Kidney (tissue), 14 donors: ENCODE measurements around the gene L3MBTL4. TPM values are rescaled to one million over a fixed set of nuclear protein-coding genes. Genes with fewer than 3 reads are reported as not detected.
A peak's percentile ranks its signal among the peaks of the same experiment; 100 is the strongest.

ENCODE experiments used
- DNase-seq, 5 donors: peaks; one replicate each; pipeline ENCODE4 v3.0.0-alpha.2; 2013 to 2020
- FAIRE-seq: peaks from 2 replicates; lab custom pipeline; 2012; peaks lifted over from hg19 to GRCh38; lab: Jason Lieb, UNC
- H3K27ac ChIP-seq, 2 donors: one replicate each; pipeline ENCODE4 v1.7.0; 2013; ENCODE audit warnings: low read depth in 2 of 2, low read length in 2 of 2, inconsistent platforms in 1 of 2
- H3K27me3 ChIP-seq: one replicate; pipeline ENCODE4 v1.7.1; 2013; ENCODE audit warnings: low read length, inconsistent platforms; ENCODE audit not compliant: control insufficient read depth, insufficient read depth
- H3K36me3 ChIP-seq, 3 donors: one replicate each; pipeline versions ENCODE4 v1.7.0 to v1.7.1; 2013; ENCODE audit warnings: low read length in 3 of 3, control low read depth in 1 of 3, inconsistent platforms in 1 of 3; ENCODE audit not compliant: insufficient read depth in 3 of 3, control insufficient read depth in 2 of 3
- H3K4me1 ChIP-seq, 3 donors: one replicate each; pipeline versions ENCODE4 v1.7.0 to v1.7.1; 2013; ENCODE audit warnings: low read length in 3 of 3, inconsistent platforms in 1 of 3, low read depth in 1 of 3; ENCODE audit not compliant: control insufficient read depth in 2 of 3, insufficient read depth in 2 of 3
- H3K4me3 ChIP-seq, 3 donors: one replicate each; pipeline versions ENCODE4 v1.7.0 to v1.8.1; 2013; ENCODE audit warnings: low read length in 3 of 3, control low read depth in 1 of 3, inconsistent platforms in 1 of 3
- H3K9ac ChIP-seq, 3 donors: one replicate each; pipeline versions ENCODE4 v1.7.0 to v1.7.1; 2013; ENCODE audit warnings: low read length in 3 of 3, control low read depth in 1 of 3, inconsistent platforms in 1 of 3
- H3K9me3 ChIP-seq, 3 donors: one replicate each; pipeline versions ENCODE4 v1.7.0 to v1.7.1; 2013; ENCODE audit warnings: low read length in 3 of 3, control low read depth in 1 of 3, inconsistent platforms in 1 of 3; ENCODE audit not compliant: control insufficient read depth in 2 of 3, insufficient read depth in 1 of 3
- intact Hi-C: fragments of 100-400 bp; cut with DNase I; formaldehyde crosslinking; loops from one replicate; pipeline ENCODE4 v1.11.1; 2022
- polyA plus RNA-seq: library from polyadenylated mRNA; stranded (reverse); fragments of 350-450 nt; fragmentation: Illumina TruSeq; extraction: RNeasy Lipid Tissue Mini Kit (QIAGEN cat#74804); gene quantifications from one replicate; pipeline ENCODE4 v1.2.3, GENCODE V29; 2014; ENCODE audit warnings: low read depth, low replicate concordance; ENCODE audit not compliant: insufficient read depth
- total RNA-seq: library from RNA; stranded (reverse); fragmentation: NEBNext Ultra II Directional; extraction: Animal tissue kit (Norgen Biotek cat#: 25700); gene quantifications from one replicate; pipeline ENCODE4 v1.2.1, GENCODE V29; 2021
- TF ChIP-seq, protein P1 (sequence below): IDR thresholded peaks from 3 replicates; pipeline ENCODE4 v1.5.1; 2012; ENCODE audit warnings: mild to moderate bottlenecking, moderate library complexity, borderline replicate concordance; ENCODE audit not compliant: insufficient read depth; ENCODE audit errors: extremely low read depth
- donor health status: control.
- donor health status: control.
- donor health status: control.
- donor health status: control.
- donor health status: control.
- donor health status: DM: yes; HTN: yes; CAD: no.
- donor health status: Normal renal cell carcinoma (clear cell type).

L3MBTL4 gene
- total and polyA plus RNA-seq, 2 donors from 2014 or later: 3.9 to 15.2 TPM

DNA sequence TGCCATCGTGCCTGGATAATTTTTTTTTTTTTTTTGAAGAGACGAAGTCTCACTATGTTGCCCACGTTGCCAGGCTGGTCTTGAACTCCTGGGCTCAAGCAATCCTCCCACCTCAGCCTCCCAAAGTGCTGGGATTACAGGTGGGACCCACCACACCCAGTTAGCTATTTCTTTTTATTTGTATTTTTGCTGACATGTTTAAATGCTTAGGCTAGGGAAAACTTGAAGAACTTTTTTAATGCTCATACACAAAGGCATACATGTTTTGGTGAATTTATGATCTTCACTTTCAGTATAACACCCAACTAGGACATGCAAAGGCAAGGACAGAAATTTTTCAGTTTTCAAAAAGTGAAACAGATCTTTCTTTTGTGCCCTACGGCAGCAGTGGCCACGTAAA is 9.9 kb downstream of the L3MBTL4 start:
- Histone ChIP-seq H3K27ac (no peak overlapping the region), H3K4me3 (no peak overlapping the region)

DNA sequence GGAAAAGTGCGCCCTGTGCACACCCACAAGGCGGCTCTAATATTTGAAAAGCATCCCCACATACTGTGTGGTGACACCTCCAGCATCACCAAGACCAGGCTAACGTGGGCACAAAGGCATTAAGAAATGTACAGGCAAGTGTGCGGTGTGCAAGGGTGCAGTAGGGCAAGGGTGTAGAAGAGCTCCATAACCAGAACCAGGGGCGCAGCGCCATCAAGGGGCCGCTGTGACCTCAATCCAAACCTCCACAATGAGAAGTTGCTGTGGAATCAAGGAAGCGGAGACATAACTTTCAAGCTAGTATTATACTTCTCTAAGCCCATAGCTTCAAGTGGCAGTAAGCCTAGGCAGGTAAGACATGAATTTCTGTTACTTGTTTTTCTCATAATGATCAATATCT is 13.0 kb downstream of the L3MBTL4 start:
- Histone ChIP-seq H3K9ac (no peak overlapping the region), H3K4me3 (no peak overlapping the region), H3K27ac (no peak overlapping the region), H3K4me1 (peaks cover 0 to 24% (median 7%) of the 10 kb centered on the region in 3 donors), H3K9me3 (no peaks in the 10 kb centered on the region), H3K27me3 (no peaks in the 10 kb centered on the region), H3K36me3 (no peaks in the 10 kb centered on the region)
- DNase-seq: peak in 3 of 5 donors; percentile 28 to 39 (median 39)
- no peak for FAIRE-seq
- intact Hi-C loops: no loop called here
- TF ChIP-seq, protein P1, sequence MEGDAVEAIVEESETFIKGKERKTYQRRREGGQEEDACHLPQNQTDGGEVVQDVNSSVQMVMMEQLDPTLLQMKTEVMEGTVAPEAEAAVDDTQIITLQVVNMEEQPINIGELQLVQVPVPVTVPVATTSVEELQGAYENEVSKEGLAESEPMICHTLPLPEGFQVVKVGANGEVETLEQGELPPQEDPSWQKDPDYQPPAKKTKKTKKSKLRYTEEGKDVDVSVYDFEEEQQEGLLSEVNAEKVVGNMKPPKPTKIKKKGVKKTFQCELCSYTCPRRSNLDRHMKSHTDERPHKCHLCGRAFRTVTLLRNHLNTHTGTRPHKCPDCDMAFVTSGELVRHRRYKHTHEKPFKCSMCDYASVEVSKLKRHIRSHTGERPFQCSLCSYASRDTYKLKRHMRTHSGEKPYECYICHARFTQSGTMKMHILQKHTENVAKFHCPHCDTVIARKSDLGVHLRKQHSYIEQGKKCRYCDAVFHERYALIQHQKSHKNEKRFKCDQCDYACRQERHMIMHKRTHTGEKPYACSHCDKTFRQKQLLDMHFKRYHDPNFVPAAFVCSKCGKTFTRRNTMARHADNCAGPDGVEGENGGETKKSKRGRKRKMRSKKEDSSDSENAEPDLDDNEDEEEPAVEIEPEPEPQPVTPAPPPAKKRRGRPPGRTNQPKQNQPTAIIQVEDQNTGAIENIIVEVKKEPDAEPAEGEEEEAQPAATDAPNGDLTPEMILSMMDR: no peak

More for the DNA sequence above, 9.9 kb downstream of the L3MBTL4 start:
- DNase-seq: no peak
- FAIRE-seq: no peak
- TF ChIP-seq, protein P1: no peak
- Histone ChIP-seq H3K4me1 (peaks cover 0 to 16% (median 7%) of the 10 kb centered on the region in 3 donors), H3K36me3 (no peaks in the 10 kb centered on the region), H3K9ac (no peak overlapping the region), H3K9me3 (no peaks in the 10 kb centered on the region), H3K27me3 (no peaks in the 10 kb centered on the region)
- intact Hi-C loops: no loop called here

DNA sequence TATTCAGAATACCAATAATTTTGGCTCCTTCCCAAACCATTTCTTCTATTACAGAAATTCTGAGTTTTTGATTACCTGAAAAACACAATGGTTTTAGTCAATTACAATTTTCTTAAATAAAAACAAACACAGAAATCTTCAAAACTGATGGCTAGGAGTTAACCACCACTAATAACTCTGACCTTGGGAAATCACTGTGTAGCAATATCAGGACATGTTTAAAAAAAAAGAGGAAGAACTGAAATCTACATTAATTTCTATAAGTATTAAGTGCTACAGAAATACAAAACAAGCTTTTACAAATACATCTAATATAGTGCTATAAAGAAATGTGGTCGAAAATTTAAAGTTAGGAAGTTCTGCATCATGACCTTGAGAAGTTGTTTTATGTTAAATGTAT is 14.9 kb downstream of the L3MBTL4 start:
- no peak overlapping the region for H3K9ac ChIP-seq
- no peaks in the 10 kb centered on the region for H3K9me3 ChIP-seq
- no peak for FAIRE-seq
- H3K36me3 ChIP-seq: no peaks in the 10 kb centered on the region
- DNase-seq: no peak
- no peak overlapping the region for H3K4me3 ChIP-seq
- H3K27ac ChIP-seq: no peak overlapping the region
- H3K27me3 ChIP-seq: no peaks in the 10 kb centered on the region
- intact Hi-C loops: no loop called here
- H3K4me1 ChIP-seq: peaks cover 0 to 15% (median 4%) of the 10 kb centered on the region in 3 donors
- TF ChIP-seq, protein P1: no peak
